ENCODE results near the gene FOXO1.

The FOXO1 gene

DNA sequence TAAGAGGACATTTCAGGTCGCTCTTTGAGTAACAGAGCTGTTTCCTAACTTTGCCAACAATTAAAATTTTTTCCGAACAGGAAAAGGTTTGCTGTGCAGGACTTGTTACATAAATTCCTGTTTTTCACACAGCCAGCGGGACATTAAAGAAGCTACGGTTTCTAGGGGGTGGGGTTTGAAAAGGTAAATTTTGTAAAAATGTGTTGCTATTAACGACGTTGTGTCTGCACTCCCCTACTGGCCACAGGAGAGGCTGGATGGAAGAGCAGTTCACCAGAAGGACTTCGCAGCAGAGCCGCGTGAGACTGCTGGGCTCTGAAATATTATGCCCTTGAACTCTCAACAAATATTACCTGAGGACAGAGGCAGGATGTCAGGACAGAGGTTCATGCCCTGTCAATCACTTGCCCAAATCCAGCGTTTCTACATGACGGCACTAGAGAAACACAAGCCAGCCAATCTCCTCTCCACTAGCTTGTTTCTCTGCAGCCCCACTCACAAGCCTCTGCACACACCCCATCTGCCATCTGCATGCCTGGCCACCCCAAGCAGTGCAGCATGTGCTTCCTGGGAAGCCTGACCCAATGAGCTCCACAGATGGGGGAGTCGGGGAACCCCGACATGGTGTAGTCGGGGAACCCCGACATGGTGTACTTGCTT is 102.0 kb downstream of the FOXO1 start:
- H3K4me1 ChIP-seq (ENCODE audit: insufficient read depth, low read length, poor library complexity, severe bottlenecking), result peaks cover 10% of the 10 kb centered on the region

GRCh38 chr13:40563350-40564125 is 102.9 kb downstream of the FOXO1 start:
- Histone ChIP-seq H3K4me3 (ENCODE audit: low read length, poor library complexity, severe bottlenecking) (no peak overlapping the region), H3K9me2 (replicated peaks; ENCODE audit: low read depth, low read length) (no peaks in the 10 kb centered on the region), H3K79me2 (ENCODE audit: insufficient read depth, low read length) (no peaks in the 10 kb centered on the region), H3K27me3 (ENCODE audit: insufficient read depth, low read length, poor library complexity, severe bottlenecking) (peaks cover 9% of the 10 kb centered on the region), H3K9ac (ENCODE audit: low read depth, low read length, poor library complexity, severe bottlenecking) (no peak overlapping the region), H3K36me3 (ENCODE audit: insufficient read depth, low read length) (peaks cover 9% of the 10 kb centered on the region; the same call in 1 of the 2 replicates), H3K4me1 (ENCODE audit: insufficient read depth, low read length, poor library complexity, severe bottlenecking) (peaks cover 10% of the 10 kb centered on the region), H2AFZ (ENCODE audit: low read length) (no peak overlapping the region), H4K20me1 (ENCODE audit: insufficient read depth, low read length, poor library complexity, severe bottlenecking) (peaks cover 20% of the 10 kb centered on the region), H3F3A (ENCODE audit: low read depth) (no peaks in the 10 kb centered on the region), H3K9me3 (ENCODE audit: insufficient read depth, low read depth, low read length) (no peaks in the 10 kb centered on the region), H3K4me2 (ENCODE audit: low read depth, low read length, poor library complexity, severe bottlenecking) (no peak overlapping the region)
- no peak for TF ChIP-seq EZH2phosphoT487 (IDR thresholded peaks at IDR 0.05; ENCODE audit: borderline replicate concordance)
- TF ChIP-seq, protein P1, sequence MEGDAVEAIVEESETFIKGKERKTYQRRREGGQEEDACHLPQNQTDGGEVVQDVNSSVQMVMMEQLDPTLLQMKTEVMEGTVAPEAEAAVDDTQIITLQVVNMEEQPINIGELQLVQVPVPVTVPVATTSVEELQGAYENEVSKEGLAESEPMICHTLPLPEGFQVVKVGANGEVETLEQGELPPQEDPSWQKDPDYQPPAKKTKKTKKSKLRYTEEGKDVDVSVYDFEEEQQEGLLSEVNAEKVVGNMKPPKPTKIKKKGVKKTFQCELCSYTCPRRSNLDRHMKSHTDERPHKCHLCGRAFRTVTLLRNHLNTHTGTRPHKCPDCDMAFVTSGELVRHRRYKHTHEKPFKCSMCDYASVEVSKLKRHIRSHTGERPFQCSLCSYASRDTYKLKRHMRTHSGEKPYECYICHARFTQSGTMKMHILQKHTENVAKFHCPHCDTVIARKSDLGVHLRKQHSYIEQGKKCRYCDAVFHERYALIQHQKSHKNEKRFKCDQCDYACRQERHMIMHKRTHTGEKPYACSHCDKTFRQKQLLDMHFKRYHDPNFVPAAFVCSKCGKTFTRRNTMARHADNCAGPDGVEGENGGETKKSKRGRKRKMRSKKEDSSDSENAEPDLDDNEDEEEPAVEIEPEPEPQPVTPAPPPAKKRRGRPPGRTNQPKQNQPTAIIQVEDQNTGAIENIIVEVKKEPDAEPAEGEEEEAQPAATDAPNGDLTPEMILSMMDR (conservative IDR thresholded peaks at IDR 0.05; ENCODE audit: low read length), result no peak

More for the DNA sequence above, 102.0 kb downstream of the FOXO1 start:
- no peaks in the 10 kb centered on the region for H3K9me2 ChIP-seq (replicated peaks; ENCODE audit: low read depth, low read length)
- H3K4me2 ChIP-seq (ENCODE audit: low read depth, low read length, poor library complexity, severe bottlenecking), result no peak overlapping the region
- no peak overlapping the region for H3K9ac ChIP-seq (ENCODE audit: low read depth, low read length, poor library complexity, severe bottlenecking)
- H3K79me2 ChIP-seq (ENCODE audit: insufficient read depth, low read length), result no peaks in the 10 kb centered on the region; the same call in 1 of the 2 replicates
- H2AFZ ChIP-seq (ENCODE audit: low read length), result no peak overlapping the region
- H3K9me3 ChIP-seq (ENCODE audit: insufficient read depth, low read depth, low read length), result no peaks in the 10 kb centered on the region
- peaks cover 20% of the 10 kb centered on the region for H4K20me1 ChIP-seq (ENCODE audit: insufficient read depth, low read length, poor library complexity, severe bottlenecking)
- peaks cover 6% of the 10 kb centered on the region; the same call in 1 of the 2 replicates for H3K36me3 ChIP-seq (ENCODE audit: insufficient read depth, low read length)
- no peaks in the 10 kb centered on the region for H3F3A ChIP-seq (ENCODE audit: low read depth)
- H3K27me3 ChIP-seq (ENCODE audit: insufficient read depth, low read length, poor library complexity, severe bottlenecking), result peaks cover 9% of the 10 kb centered on the region
- H3K4me3 ChIP-seq (ENCODE audit: low read length, poor library complexity, severe bottlenecking), result no peak overlapping the region
- TF ChIP-seq EZH2phosphoT487 (IDR thresholded peaks at IDR 0.05; ENCODE audit: borderline replicate concordance), result no peak
- TF ChIP-seq, protein P1 (conservative IDR thresholded peaks at IDR 0.05; ENCODE audit: low read length), result peak; percentile 25; the same call in 1 of the 2 replicates

DNA sequence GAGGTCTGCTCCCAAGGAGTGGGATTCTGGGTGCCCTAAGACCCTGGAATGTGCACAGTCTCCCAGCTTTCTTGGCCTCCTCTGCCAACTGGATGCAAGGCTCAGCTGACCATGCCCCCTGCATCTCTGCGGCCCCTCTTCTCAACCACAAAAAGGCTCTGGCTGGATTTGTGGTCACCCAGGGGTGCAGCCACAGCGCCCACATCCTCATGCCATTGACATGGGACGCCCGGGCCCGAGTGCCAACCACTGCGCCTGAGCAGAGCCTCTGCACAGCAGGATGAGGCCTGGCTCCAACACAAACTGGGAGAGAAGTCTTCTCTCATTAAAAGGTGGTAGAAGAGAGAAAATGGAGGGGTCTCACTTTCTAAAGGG is 103.5 kb downstream of the FOXO1 start:
- Histone ChIP-seq H3K79me2 (ENCODE audit: insufficient read depth, low read length) (no peaks in the 10 kb centered on the region), H3K4me2 (ENCODE audit: low read depth, low read length, poor library complexity, severe bottlenecking) (no peak overlapping the region), H4K20me1 (ENCODE audit: insufficient read depth, low read length, poor library complexity, severe bottlenecking) (peaks cover 20% of the 10 kb centered on the region), H3K9me3 (ENCODE audit: insufficient read depth, low read depth, low read length) (no peaks in the 10 kb centered on the region), H2AFZ (ENCODE audit: low read length) (no peak overlapping the region), H3K4me3 (ENCODE audit: low read length, poor library complexity, severe bottlenecking) (no peak overlapping the region), H3K27me3 (ENCODE audit: insufficient read depth, low read length, poor library complexity, severe bottlenecking) (peaks cover 9% of the 10 kb centered on the region), H3F3A (ENCODE audit: low read depth) (no peaks in the 10 kb centered on the region), H3K36me3 (ENCODE audit: insufficient read depth, low read length) (peaks cover 9% of the 10 kb centered on the region; the same call in 1 of the 2 replicates), H3K9ac (ENCODE audit: low read depth, low read length, poor library complexity, severe bottlenecking) (no peak overlapping the region), H3K9me2 (replicated peaks; ENCODE audit: low read depth, low read length) (no peaks in the 10 kb centered on the region), H3K4me1 (ENCODE audit: insufficient read depth, low read length, poor library complexity, severe bottlenecking) (peaks cover 10% of the 10 kb centered on the region)
- peak; percentile 50; the same call in 1 of the 2 replicates for TF ChIP-seq EZH2phosphoT487 (IDR thresholded peaks at IDR 0.05; ENCODE audit: borderline replicate concordance)
- TF ChIP-seq, protein P1 (conservative IDR thresholded peaks at IDR 0.05; ENCODE audit: low read length), result no peak
